H1 (cell line): ENCODE measurements around the gene KLF16. TPM values are rescaled to one million over a fixed set of nuclear protein-coding genes. Genes with fewer than 3 reads are reported as not detected.

Experiments
- JUN ChIP-seq: IDR thresholded peaks from 2 replicates; pipeline ENCODE4 v1.6.1; 2011; ENCODE audit warnings: low read depth, mild to moderate bottlenecking, improper control_type of control experiment, low read length
- SAP30 ChIP-seq: fragments of 300-600 bp; sonication (generic); IDR thresholded peaks from 2 replicates; pipeline ENCODE4 v1.7.1; 2012; ENCODE audit warnings: low read length, moderate library complexity, mild to moderate bottlenecking, inconsistent platforms; ENCODE audit not compliant: insufficient read depth, insufficient replicate concordance
- SIX5 ChIP-seq: IDR thresholded peaks from 2 replicates; pipeline ENCODE4 v1.6.1; 2011; ENCODE audit warnings: mild to moderate bottlenecking, low read depth, low read length
- polyA plus RNA-seq, 7 experiments: library from polyadenylated mRNA; depleted of rRNA in 3 of 7; stranded (reverse) in 5 of 7; unstranded in 2 of 7; fragments of >200 nt in 5 of 7; fragments of 200-250 nt in 2 of 7; gene quantifications; 1 replicate in 5 of 7; 2 replicates in 1 of 7; 4 replicates in 1 of 7; pipeline versions ENCODE4 v1.2.1 to v1.2.3, GENCODE V29; 2011 to 2013; ENCODE audit warnings: missing spikeins in 2 of 7, mixed read lengths in 2 of 7
- total RNA-seq: library from RNA; stranded (reverse); fragmentation: NEBNext Ultra II Directional; extraction: Animal tissue kit (Norgen Biotek cat#: 25700); gene quantifications from 2 replicates; pipeline ENCODE4 v1.2.1, GENCODE V29; 2021
- TF ChIP-seq, protein P1 (sequence below): fragments of 300-600 bp; sonication (generic); IDR thresholded peaks from 2 replicates; pipeline ENCODE4 v1.7.1; 2012; ENCODE audit warnings: low read length, moderate library complexity, mild to moderate bottlenecking, inconsistent platforms; ENCODE audit not compliant: insufficient replicate concordance
- TF ChIP-seq, protein P2 (sequence below): IDR thresholded peaks from 2 replicates; pipeline ENCODE4 v1.6.1; 2012; ENCODE audit warnings: inconsistent platforms

KLF16 gene
- total and polyA plus RNA-seq, 2 of the 8 experiments (the other 6 are each of a cell fraction or from before 2014, with no cell fraction given): 14.3 to 45.9 TPM

DNA sequence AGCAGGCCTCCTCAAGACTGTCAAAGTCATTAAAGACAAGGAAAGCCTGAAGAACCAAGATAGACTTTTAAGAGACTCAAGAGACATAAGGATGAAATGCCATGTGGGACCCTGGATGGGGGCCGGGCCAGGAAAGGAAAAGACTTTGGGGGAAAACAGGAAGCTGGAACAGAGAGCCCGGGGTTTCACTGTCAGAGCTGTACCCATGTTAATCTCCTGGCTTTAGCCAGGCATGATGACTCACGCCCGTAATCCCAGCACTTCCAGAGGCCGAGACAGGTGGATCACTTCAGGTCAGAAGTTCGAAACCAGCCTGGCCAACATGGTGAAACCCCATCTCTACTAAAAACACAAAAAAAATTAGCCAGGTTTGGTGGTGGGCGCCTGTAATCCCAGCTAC lies 5.6 kb upstream of the KLF16 start (continued):
- TF ChIP-seq, protein P1, sequence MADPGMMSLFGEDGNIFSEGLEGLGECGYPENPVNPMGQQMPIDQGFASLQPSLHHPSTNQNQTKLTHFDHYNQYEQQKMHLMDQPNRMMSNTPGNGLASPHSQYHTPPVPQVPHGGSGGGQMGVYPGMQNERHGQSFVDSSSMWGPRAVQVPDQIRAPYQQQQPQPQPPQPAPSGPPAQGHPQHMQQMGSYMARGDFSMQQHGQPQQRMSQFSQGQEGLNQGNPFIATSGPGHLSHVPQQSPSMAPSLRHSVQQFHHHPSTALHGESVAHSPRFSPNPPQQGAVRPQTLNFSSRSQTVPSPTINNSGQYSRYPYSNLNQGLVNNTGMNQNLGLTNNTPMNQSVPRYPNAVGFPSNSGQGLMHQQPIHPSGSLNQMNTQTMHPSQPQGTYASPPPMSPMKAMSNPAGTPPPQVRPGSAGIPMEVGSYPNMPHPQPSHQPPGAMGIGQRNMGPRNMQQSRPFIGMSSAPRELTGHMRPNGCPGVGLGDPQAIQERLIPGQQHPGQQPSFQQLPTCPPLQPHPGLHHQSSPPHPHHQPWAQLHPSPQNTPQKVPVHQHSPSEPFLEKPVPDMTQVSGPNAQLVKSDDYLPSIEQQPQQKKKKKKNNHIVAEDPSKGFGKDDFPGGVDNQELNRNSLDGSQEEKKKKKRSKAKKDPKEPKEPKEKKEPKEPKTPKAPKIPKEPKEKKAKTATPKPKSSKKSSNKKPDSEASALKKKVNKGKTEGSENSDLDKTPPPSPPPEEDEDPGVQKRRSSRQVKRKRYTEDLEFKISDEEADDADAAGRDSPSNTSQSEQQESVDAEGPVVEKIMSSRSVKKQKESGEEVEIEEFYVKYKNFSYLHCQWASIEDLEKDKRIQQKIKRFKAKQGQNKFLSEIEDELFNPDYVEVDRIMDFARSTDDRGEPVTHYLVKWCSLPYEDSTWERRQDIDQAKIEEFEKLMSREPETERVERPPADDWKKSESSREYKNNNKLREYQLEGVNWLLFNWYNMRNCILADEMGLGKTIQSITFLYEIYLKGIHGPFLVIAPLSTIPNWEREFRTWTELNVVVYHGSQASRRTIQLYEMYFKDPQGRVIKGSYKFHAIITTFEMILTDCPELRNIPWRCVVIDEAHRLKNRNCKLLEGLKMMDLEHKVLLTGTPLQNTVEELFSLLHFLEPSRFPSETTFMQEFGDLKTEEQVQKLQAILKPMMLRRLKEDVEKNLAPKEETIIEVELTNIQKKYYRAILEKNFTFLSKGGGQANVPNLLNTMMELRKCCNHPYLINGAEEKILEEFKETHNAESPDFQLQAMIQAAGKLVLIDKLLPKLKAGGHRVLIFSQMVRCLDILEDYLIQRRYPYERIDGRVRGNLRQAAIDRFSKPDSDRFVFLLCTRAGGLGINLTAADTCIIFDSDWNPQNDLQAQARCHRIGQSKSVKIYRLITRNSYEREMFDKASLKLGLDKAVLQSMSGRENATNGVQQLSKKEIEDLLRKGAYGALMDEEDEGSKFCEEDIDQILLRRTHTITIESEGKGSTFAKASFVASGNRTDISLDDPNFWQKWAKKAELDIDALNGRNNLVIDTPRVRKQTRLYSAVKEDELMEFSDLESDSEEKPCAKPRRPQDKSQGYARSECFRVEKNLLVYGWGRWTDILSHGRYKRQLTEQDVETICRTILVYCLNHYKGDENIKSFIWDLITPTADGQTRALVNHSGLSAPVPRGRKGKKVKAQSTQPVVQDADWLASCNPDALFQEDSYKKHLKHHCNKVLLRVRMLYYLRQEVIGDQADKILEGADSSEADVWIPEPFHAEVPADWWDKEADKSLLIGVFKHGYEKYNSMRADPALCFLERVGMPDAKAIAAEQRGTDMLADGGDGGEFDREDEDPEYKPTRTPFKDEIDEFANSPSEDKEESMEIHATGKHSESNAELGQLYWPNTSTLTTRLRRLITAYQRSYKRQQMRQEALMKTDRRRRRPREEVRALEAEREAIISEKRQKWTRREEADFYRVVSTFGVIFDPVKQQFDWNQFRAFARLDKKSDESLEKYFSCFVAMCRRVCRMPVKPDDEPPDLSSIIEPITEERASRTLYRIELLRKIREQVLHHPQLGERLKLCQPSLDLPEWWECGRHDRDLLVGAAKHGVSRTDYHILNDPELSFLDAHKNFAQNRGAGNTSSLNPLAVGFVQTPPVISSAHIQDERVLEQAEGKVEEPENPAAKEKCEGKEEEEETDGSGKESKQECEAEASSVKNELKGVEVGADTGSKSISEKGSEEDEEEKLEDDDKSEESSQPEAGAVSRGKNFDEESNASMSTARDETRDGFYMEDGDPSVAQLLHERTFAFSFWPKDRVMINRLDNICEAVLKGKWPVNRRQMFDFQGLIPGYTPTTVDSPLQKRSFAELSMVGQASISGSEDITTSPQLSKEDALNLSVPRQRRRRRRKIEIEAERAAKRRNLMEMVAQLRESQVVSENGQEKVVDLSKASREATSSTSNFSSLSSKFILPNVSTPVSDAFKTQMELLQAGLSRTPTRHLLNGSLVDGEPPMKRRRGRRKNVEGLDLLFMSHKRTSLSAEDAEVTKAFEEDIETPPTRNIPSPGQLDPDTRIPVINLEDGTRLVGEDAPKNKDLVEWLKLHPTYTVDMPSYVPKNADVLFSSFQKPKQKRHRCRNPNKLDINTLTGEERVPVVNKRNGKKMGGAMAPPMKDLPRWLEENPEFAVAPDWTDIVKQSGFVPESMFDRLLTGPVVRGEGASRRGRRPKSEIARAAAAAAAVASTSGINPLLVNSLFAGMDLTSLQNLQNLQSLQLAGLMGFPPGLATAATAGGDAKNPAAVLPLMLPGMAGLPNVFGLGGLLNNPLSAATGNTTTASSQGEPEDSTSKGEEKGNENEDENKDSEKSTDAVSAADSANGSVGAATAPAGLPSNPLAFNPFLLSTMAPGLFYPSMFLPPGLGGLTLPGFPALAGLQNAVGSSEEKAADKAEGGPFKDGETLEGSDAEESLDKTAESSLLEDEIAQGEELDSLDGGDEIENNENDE: no peak
- no peak for TF ChIP-seq SAP30
- TF ChIP-seq, protein P2, sequence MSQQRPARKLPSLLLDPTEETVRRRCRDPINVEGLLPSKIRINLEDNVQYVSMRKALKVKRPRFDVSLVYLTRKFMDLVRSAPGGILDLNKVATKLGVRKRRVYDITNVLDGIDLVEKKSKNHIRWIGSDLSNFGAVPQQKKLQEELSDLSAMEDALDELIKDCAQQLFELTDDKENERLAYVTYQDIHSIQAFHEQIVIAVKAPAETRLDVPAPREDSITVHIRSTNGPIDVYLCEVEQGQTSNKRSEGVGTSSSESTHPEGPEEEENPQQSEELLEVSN: no peak
- TF ChIP-seq JUN: no peak
- TF ChIP-seq SIX5: no peak
